BE2C (cell line): Measurements from ENCODE around the gene NUP210L.
"Not testable (repeated sequence)": the region's sequence is repeated elsewhere in the genome, so short reads cannot be mapped to it uniquely, and the experiment has no call there.

Source experiments
- DNase-seq: peaks from one replicate; pipeline ENCODE4 v3.0.0-alpha.2; 2020
- H3K27me3 ChIP-seq: fragments of 250-450 bp; sonication (Bioruptor Pico); 2 replicates; pipeline ENCODE4 v1.5.1; 2020; ENCODE audit warnings: mild to moderate bottlenecking
- H3K36me3 ChIP-seq: fragments of 250-450 bp; sonication (Bioruptor Pico); 2 replicates; pipeline ENCODE4 v1.5.1; 2020; ENCODE audit warnings: mild to moderate bottlenecking
- H3K4me1 ChIP-seq: fragments of 250-450 bp; sonication (Bioruptor Pico); 2 replicates; pipeline ENCODE4 v1.5.1; 2020
- H3K4me3 ChIP-seq: 2 replicates; pipeline ENCODE4 v1.5.1; 2011; ENCODE audit warnings: low read depth, low read length
- H3K9me3 ChIP-seq: fragments of 250-450 bp; sonication (Bioruptor Pico); 2 replicates; pipeline ENCODE4 v1.5.1; 2020
- TF ChIP-seq, protein P1 (sequence below): IDR thresholded peaks from 2 replicates; pipeline ENCODE4 v1.5.1; 2012; ENCODE audit warnings: mild to moderate bottlenecking, low read depth, low read length

NUP210L gene

GRCh38 chr1:154104433-154105082 lies 50.3 kb downstream of the NUP210L start:
- Histone ChIP-seq H3K9me3 (no peaks in the 10 kb centered on the region), H3K4me3 (no peak overlapping the region), H3K27me3 (no peaks in the 10 kb centered on the region), H3K36me3 (no peaks in the 10 kb centered on the region), H3K4me1 (no peaks in the 10 kb centered on the region)
- TF ChIP-seq, protein P1, sequence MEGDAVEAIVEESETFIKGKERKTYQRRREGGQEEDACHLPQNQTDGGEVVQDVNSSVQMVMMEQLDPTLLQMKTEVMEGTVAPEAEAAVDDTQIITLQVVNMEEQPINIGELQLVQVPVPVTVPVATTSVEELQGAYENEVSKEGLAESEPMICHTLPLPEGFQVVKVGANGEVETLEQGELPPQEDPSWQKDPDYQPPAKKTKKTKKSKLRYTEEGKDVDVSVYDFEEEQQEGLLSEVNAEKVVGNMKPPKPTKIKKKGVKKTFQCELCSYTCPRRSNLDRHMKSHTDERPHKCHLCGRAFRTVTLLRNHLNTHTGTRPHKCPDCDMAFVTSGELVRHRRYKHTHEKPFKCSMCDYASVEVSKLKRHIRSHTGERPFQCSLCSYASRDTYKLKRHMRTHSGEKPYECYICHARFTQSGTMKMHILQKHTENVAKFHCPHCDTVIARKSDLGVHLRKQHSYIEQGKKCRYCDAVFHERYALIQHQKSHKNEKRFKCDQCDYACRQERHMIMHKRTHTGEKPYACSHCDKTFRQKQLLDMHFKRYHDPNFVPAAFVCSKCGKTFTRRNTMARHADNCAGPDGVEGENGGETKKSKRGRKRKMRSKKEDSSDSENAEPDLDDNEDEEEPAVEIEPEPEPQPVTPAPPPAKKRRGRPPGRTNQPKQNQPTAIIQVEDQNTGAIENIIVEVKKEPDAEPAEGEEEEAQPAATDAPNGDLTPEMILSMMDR, result no peak
- no peak for DNase-seq

- DNase-seq, H3K4me1 ChIP-seq, H3K36me3 ChIP-seq, H3K4me3 ChIP-seq, H3K9me3 ChIP-seq, H3K27me3 ChIP-seq: not testable (repeated sequence)
These were observed 54.7 kb downstream of the NUP210L start for GRCh38 chr1:154100141-154100540.

DNA sequence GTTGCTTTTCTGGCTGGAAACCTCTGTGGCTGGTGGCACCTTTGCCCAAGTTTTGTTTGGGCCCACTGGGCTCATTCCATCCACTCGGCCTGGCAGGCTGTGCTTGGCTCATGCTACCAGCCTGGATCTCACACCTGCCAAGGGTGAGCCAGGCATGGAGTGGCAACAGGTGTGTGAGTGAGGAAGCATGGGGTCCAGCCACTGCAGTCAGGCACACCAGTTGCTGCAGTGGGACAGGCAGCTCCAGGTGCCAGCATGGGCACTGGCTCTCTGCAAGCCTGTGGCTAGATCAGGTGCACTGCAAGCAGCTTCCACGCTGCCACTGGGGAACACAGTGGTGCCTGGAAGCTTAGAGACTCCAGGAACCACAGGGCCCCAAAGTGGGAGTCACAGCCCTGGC lies 57.0 kb downstream of the NUP210L start:
- Histone ChIP-seq H3K4me3 (no peak overlapping the region), H3K27me3 (no peaks in the 10 kb centered on the region), H3K9me3 (no peaks in the 10 kb centered on the region), H3K36me3 (no peaks in the 10 kb centered on the region), H3K4me1 (no peaks in the 10 kb centered on the region)
- no peak for DNase-seq
- TF ChIP-seq, protein P1, result no peak

GRCh38 chr1:154095456-154096060 lies 59.3 kb downstream of the NUP210L start:
- TF ChIP-seq, protein P1, result no peak
- Histone ChIP-seq H3K4me1 (no peaks in the 10 kb centered on the region), H3K4me3 (no peak overlapping the region), H3K36me3 (no peaks in the 10 kb centered on the region), H3K27me3 (no peaks in the 10 kb centered on the region), H3K9me3 (no peaks in the 10 kb centered on the region)
- no peak for DNase-seq

DNA sequence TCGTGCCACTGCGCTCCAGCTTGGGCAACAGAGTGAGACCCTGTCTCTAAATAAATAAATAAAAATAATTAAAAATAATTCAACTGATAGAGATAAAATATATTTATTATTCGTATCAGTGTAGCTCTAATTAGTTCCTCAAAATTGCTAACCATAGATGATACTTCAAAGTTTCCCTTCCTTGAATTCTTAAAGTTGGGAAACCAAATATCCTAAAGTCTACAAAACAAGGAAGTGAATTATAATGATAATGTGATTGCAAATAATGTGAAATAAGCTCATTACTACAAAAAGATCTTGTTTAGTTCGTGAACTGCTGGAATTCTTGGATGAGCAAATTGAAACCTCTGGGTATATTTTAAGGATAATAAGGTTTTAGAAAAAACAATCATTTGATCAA lies 60.5 kb downstream of the NUP210L start:
- H3K4me3 ChIP-seq, result no peak overlapping the region
- H3K9me3 ChIP-seq, result no peaks in the 10 kb centered on the region
- DNase-seq, result no peak
- TF ChIP-seq, protein P1, result no peak
- no peaks in the 10 kb centered on the region for H3K4me1 ChIP-seq
- H3K27me3 ChIP-seq, result no peaks in the 10 kb centered on the region
- H3K36me3 ChIP-seq, result no peaks in the 10 kb centered on the region

DNA sequence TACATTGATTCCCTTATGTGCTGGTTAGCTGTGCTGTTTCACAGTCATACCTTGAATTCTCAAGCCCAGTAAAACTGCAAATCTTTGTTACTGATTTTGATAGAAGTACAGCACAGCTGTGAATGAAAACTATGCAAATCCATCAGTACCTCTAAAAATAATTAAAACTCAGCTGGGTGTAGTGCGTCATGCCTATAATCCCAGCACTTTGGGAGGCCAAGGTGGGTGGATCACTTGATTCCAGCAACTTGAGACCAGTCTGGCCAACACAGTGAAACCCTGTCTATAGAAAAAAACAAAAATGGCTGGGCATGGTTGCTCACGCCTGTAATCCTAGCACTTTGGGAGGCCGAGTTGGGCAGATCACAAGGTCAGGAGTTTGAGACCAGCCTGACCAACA lies 61.2 kb downstream of the NUP210L start:
- no peaks in the 10 kb centered on the region for H3K9me3 ChIP-seq
- no peaks in the 10 kb centered on the region for H3K36me3 ChIP-seq
- no peak overlapping the region for H3K4me3 ChIP-seq
- no peak for DNase-seq
- TF ChIP-seq, protein P1, result no peak
- no peaks in the 10 kb centered on the region for H3K4me1 ChIP-seq
- H3K27me3 ChIP-seq, result no peaks in the 10 kb centered on the region

DNA sequence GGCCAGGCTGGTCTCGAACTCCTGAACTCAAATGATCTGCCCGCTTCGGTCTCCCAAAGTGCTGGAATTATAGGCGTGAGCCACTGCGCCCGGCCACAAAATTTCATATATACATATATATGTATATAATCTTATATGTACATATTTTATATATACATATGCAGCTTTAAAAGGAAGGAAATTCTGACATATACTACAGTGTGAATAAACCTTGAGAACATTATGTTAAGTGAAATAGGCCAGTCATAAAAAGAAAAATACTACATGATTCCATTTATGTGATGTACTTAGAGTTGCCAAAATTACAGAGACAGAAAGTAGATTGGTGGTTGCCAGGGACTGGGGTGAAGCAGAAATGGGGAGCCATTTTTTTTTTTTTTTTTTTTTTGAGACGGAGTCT lies 63.2 kb downstream of the NUP210L start:
- no peaks in the 10 kb centered on the region for H3K4me1 ChIP-seq
- no peaks in the 10 kb centered on the region for H3K9me3 ChIP-seq
- no peaks in the 10 kb centered on the region for H3K36me3 ChIP-seq
- H3K4me3 ChIP-seq, result no peak overlapping the region
- H3K27me3 ChIP-seq, result no peaks in the 10 kb centered on the region
- TF ChIP-seq, protein P1, result no peak
- no peak for DNase-seq
